Esophagus squamous epithelium (tissue), 5 donors: ENCODE measurements around the gene BTNL3. TPM values are rescaled to one million over a fixed set of nuclear protein-coding genes. Genes with fewer than 3 reads are reported as not detected.
"Not testable (repeated sequence)": the region's sequence is repeated elsewhere in the genome, so short reads cannot be mapped to it uniquely, and the experiment has no call there.

ENCODE experiments used
- DNase-seq: peaks from one replicate; lab custom pipeline; 2025; lab: John Stamatoyannopoulos, UW
- H3K27ac ChIP-seq, 4 donors: fragments of 200-600 bp; sonication (generic); one replicate each; pipeline ENCODE4 v1.5.1; 2016 to 2019; ENCODE audit warnings: mild to moderate bottlenecking in 1 of 4
- H3K27me3 ChIP-seq, 4 donors: fragments of 200-600 bp; sonication (generic); 1 replicate in 3 of 4; 2 replicates in 1 of 4; pipeline versions ENCODE4 v1.5.1 to v1.6.0; 2017 to 2021; ENCODE audit warnings: antibody characterized with exemption in 1 of 4
- H3K36me3 ChIP-seq, 3 donors: fragments of 200-600 bp; sonication (generic); one replicate each; pipeline ENCODE4 v1.5.1; 2016 to 2019
- H3K4me1 ChIP-seq, 3 donors: fragments of 200-600 bp; sonication (generic); one replicate each; pipeline ENCODE4 v1.5.1; 2017 to 2019
- H3K4me3 ChIP-seq, 4 donors: fragments of 200-600 bp; sonication (generic); 1 replicate in 3 of 4; 2 replicates in 1 of 4; pipeline ENCODE4 v1.5.1; 2016 to 2019; ENCODE audit warnings: mild to moderate bottlenecking in 2 of 4, moderate library complexity in 1 of 4
- H3K9me3 ChIP-seq, 3 donors: fragments of 200-600 bp; sonication (generic); one replicate each; pipeline ENCODE4 v1.5.1; 2016 to 2019
- CTCF ChIP-seq, 6 experiments: fragments of 450-650 bp in 4 of 6; fragments of 200-600 bp in 2 of 6; sonication (generic) in 2 of 6; IDR thresholded peaks; one replicate each; pipeline ENCODE4 v1.5.1; 2016 to 2019; ENCODE audit warnings: antibody characterized with exemption in 6 of 6, mild to moderate bottlenecking in 4 of 6, moderate library complexity in 4 of 6
- POLR2A ChIP-seq, 4 donors: fragments of 450-650 bp; IDR thresholded peaks; one replicate each; pipeline ENCODE4 v1.6.1; 2017; ENCODE audit warnings: antibody characterized with exemption in 4 of 4, mild to moderate bottlenecking in 4 of 4, moderate library complexity in 3 of 4
- WGBS, 2 donors: methylation state at CpG; one replicate each; pipeline ENCODE4 v1.1.5; 2018; 5-methylcytosine and 5-hydroxymethylcytosine counted together
- intact Hi-C: fragments of 100-400 bp; cut with DNase I; formaldehyde crosslinking; loops from one replicate; pipeline ENCODE4 v1.15.0; 2022
- total RNA-seq, 4 donors: library from RNA; depleted of rRNA; stranded (reverse); fragments of >200 nt; gene quantifications; one replicate each; pipeline ENCODE4 v1.1.0, GENCODE V29; 2016
- donor health status: DM: yes; HTN: yes; CAD: no.

Gene BTNL3
- total RNA-seq, 4 donors from 2014 or later = not detected

GRCh38 chr5:181001947-181002346, 13.3 kb downstream of the BTNL3 start:
- intact Hi-C loops = no loop called here
- DNase-seq = no peak
- Histone ChIP-seq H3K27me3 (peaks cover 0 to 15% (median 0%) of the 10 kb centered on the region in 4 donors), H3K4me3 (no peak overlapping the region), H3K27ac (no peak overlapping the region), H3K36me3 (no peaks in the 10 kb centered on the region), H3K9me3 (no peaks in the 10 kb centered on the region), H3K4me1 (no peaks in the 10 kb centered on the region)
- TF ChIP-seq CTCF (IDR thresholded peaks at IDR 0.05) (no peak), POLR2A (IDR thresholded peaks at IDR 0.05) (no peak)

- 81% methylated on average over 4 to 5 of the region's 9 CpGs for WGBS, 2 donors
- Histone ChIP-seq H3K4me3 (no peak overlapping the region), H3K27me3 (peaks cover 0 to 32% (median 0%) of the 10 kb centered on the region in 4 donors), H3K4me1 (no peaks in the 10 kb centered on the region), H3K36me3 (no peaks in the 10 kb centered on the region), H3K9me3 (peaks cover 0 to 6% (median 0%) of the 10 kb centered on the region in 3 donors), H3K27ac (no peak overlapping the region)
- no peak for DNase-seq
- intact Hi-C loops = loop anchor here (2.0 kb wide), 1 partner anchor 59 kb away; no protein-coding TSS in a partner anchor
- no peak for TF ChIP-seq POLR2A (IDR thresholded peaks at IDR 0.05)
- TF ChIP-seq CTCF (IDR thresholded peaks at IDR 0.05) = no peak
These were observed 17.1 kb downstream of the BTNL3 start for GRCh38 chr5:181005791-181006190.

- intact Hi-C loops = no loop called here
These were observed 19.5 kb downstream of the BTNL3 start for GRCh38 chr5:181008136-181008535.

GRCh38 chr5:181010018-181010417, 21.4 kb downstream of the BTNL3 start:
- intact Hi-C loops, DNase-seq, H3K9me3 ChIP-seq, H3K4me1 ChIP-seq, H3K36me3 ChIP-seq, H3K4me3 ChIP-seq, H3K27ac ChIP-seq: not testable (repeated sequence)
- peaks cover 0 to 26% (median 0%) of the 10 kb centered on the region in 4 donors for H3K27me3 ChIP-seq
- 83 to 93% methylated on average over 4 of the region's 4 CpGs for WGBS, 2 donors

More at GRCh38 chr5:181008136-181008535, 19.5 kb downstream of the BTNL3 start:
- H3K4me3 ChIP-seq = no peak overlapping the region
- H3K36me3 ChIP-seq = no peaks in the 10 kb centered on the region
- 72 to 82% methylated on average over 3 to 4 of the region's 6 CpGs for WGBS, 2 donors
- no peaks in the 10 kb centered on the region for H3K4me1 ChIP-seq
- TF ChIP-seq CTCF (IDR thresholded peaks at IDR 0.05) = no peak
- H3K27me3 ChIP-seq = peaks cover 0 to 32% (median 0%) of the 10 kb centered on the region in 4 donors
- H3K9me3 ChIP-seq = peaks cover 0 to 6% (median 0%) of the 10 kb centered on the region in 3 donors
- H3K27ac ChIP-seq = no peak overlapping the region
- DNase-seq = no peak

- DNase-seq, H3K9me3 ChIP-seq, H3K27ac ChIP-seq, H3K4me3 ChIP-seq, H3K36me3 ChIP-seq, intact Hi-C loops, H3K27me3 ChIP-seq, H3K4me1 ChIP-seq: not testable (repeated sequence)
These were observed 26.0 kb downstream of the BTNL3 start for GRCh38 chr5:181014654-181015053.

- H3K4me1 ChIP-seq, H3K9me3 ChIP-seq, DNase-seq, H3K36me3 ChIP-seq, H3K27ac ChIP-seq, H3K4me3 ChIP-seq, intact Hi-C loops, H3K27me3 ChIP-seq: not testable (repeated sequence)
- WGBS, 2 donors = 84 to 87% methylated on average over 3 of the region's 3 CpGs
These were observed 28.8 kb downstream of the BTNL3 start for GRCh38 chr5:181017448-181017847.

GRCh38 chr5:181020688-181021087, 32.0 kb downstream of the BTNL3 start:
- Histone ChIP-seq H3K36me3 (no peaks in the 10 kb centered on the region), H3K9me3 (peaks cover 0 to 20% (median 0%) of the 10 kb centered on the region in 3 donors), H3K4me3 (no peak overlapping the region), H3K27ac (no peak overlapping the region), H3K4me1 (peaks cover 0 to 14% (median 0%) of the 10 kb centered on the region in 3 donors), H3K27me3 (peaks cover 0 to 9% (median 0%) of the 10 kb centered on the region in 4 donors)
- 88 to 100% methylated on average over 1 of the region's 3 CpGs for WGBS, 2 donors
- intact Hi-C loops = no loop called here
- TF ChIP-seq POLR2A (IDR thresholded peaks at IDR 0.05) (no peak), CTCF (IDR thresholded peaks at IDR 0.05) (no peak)
- no peak for DNase-seq
